ENCODE results near the gene SLC4A3.
"Not testable (repeated sequence)": the region's sequence is repeated elsewhere in the genome, so short reads cannot be mapped to it uniquely, and the experiment has no call there.

Gene SLC4A3

GRCh38 chr2:219651656-219652055 lies 24.2 kb downstream of the SLC4A3 start:
- not testable (repeated sequence) for DNase-seq

DNA sequence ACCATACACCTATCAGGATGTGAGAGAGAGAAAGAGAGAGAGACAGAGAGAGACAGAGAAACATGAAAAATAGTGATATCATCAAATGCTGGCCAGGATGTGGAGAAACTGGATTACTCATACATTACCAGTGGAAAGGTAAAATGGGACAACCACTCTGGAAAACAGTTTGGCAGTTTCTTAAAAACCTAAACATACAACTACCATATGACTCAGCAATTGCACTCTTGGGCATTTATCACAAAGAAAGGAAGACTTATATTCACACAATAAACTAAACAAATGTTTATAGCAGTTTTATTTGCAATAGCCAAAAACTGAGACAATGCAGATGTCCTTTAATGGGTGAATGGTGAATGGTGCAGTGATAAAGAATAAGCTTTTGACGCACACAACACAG lies 29.1 kb downstream of the SLC4A3 start:
- DNase-seq, result no peak

- no peak for DNase-seq
These were observed 30.9 kb downstream of the SLC4A3 start for GRCh38 chr2:219658196-219658846.

- no peak for DNase-seq
These were observed 31.4 kb downstream of the SLC4A3 start for GRCh38 chr2:219658874-219659273.

GRCh38 chr2:219661197-219661954 lies 33.9 kb downstream of the SLC4A3 start:
- no peak for DNase-seq

GRCh38 chr2:219661955-219662395 lies 34.5 kb downstream of the SLC4A3 start:
- no peak for DNase-seq

DNA sequence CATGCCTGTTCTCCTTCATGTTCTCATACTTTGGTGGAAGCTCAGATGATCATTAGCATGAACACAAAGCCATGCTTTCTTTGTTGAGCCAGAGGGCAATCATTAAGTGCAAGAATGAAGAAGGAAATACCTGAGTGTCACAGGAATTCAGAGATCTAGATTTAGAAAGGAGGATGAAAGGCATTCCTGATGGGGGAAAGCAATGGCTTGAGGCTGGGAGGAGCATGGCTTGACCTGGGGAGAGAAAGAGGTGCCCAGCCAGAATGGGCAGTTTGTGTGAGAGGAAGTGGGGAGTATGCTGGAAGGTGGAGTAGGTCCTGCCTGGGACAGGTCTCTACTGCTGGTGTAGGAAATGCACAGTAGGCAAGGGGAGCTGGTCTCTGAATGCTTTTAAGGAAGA lies 35.1 kb downstream of the SLC4A3 start:
- DNase-seq, result no peak

DNA sequence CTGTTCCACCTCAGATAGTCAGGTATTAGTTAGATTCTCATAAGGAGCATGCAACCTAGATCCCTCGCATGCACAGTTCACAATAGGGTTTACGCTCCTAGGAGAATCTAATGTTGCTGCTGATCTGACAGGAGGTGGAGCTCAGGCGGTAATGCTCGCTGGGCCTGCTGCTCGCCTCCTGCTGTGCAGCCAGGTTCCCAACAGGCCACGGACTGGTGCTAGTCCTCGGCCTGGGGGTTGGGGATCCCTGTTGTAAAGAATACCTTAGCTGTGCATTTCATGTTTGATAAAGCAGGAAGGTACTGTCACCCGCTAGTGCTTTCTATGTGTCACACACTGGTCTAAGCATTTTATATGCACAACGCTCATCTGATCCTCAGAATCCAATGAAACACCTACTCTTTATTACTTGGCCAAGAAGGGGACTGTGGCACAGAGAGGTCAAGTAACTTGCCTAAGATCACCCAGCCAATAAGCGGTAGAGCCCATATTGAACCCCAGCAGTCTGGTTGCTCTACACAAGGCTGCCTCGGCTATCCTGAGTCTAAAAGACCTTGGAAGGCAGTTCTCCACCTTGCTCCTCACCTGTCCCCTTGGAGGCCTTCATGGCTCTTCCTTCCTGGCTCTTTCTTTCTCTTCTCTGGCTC lies 35.8 kb downstream of the SLC4A3 start:
- DNase-seq, result no peak

DNA sequence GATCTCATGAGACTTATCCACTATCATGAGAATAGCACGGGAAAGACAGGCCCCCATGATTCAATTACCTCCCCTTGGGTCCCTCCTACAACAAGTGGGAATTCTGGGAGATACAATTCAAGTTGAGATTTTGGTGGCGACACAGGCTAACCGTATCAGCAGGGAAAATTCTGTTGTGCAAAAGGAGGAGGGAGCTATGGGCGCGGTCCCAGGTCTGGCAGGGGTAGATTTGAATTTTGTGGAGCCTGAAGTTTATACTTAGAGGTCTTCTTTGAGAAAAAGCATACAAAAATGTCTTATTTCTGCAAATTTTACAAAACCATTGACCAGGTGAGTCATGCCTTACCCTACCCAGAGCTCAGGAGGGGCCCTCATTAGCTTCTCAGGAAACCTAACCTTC lies 36.6 kb downstream of the SLC4A3 start:
- no peak for DNase-seq

DNA sequence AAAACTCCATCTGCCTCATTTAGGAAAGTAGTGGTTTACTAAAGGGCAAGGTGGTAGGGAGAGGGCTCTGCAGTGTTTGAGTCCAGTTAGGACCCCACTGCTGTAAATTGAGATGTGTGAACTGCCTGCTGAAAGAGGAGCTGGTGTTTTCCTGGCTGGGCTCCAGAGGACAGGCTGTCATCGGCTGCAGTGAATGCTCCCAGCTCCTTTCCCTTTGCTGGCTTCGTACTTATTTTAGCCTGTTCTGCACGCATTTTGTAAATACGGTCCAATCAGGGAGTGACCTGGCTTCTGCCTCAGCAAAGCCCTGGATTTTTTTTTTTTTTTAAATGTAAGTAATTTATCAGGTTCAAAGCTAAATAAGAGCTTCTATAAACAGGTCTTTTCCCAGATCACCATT lies 37.5 kb downstream of the SLC4A3 start:
- no peak for DNase-seq

- no peak for DNase-seq
These were observed 38.5 kb downstream of the SLC4A3 start for GRCh38 chr2:219665926-219666325.

DNA sequence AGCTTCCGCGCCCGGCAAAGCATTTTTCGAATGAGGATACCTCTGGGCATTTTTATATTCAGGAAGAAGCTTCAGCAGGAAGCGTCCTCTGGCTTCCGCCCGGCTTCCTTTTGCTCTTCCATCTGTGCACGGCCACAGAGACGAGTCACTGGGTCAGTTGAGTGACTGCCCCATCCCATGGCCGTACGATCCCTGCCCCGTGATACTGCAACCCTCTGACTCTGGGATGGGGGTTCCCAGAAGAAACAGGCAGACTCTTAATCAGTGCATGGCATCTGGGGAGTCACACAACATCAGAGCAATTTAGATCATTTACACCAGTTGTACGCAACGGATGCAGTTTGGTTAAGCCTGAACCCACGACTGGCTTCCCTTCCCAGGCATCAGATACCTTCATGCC lies 40.9 kb downstream of the SLC4A3 start:
- no peak for DNase-seq

DNA sequence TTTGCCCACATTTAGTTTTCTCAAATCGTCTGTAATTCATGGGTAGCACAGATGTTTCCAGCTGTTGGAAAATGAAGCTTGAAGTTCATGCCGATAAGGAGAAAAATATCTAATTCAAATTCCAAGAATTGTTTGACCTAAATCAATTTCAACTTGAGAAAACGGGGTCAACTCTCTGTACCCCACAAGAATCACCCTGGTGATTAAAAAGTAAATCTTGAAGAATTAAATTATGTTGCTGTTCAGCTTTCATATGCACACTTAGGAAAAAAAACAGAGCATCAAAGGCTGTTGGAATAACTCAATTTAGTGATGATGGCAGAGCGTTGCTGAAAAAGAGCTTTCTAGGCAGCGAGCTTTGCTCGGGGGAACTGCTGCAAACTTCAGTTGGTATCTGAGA lies 43.0 kb downstream of the SLC4A3 start:
- DNase-seq, result no peak

- DNase-seq, result no peak
These were observed 43.8 kb downstream of the SLC4A3 start for GRCh38 chr2:219671279-219671678.

DNA sequence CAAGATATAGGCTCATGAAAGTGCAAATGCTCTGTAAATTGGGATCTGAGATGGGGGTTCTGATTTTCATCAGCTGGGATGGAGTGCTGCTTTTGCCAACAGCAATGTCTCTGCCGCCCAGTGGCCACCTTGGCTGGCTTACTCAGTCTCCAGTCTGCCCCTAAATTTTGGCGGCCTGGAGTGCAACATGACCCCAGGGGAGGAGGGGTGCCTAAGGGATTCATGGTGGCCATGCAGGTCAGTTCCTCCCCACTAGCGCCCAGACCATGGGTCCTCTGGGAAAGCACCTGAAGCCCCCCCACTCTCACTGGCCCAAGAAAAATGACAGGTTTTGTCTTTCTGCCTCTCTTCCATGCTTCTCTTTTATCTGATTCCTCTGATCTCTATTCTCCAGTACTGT lies 45.0 kb downstream of the SLC4A3 start:
- no peak for DNase-seq

DNA sequence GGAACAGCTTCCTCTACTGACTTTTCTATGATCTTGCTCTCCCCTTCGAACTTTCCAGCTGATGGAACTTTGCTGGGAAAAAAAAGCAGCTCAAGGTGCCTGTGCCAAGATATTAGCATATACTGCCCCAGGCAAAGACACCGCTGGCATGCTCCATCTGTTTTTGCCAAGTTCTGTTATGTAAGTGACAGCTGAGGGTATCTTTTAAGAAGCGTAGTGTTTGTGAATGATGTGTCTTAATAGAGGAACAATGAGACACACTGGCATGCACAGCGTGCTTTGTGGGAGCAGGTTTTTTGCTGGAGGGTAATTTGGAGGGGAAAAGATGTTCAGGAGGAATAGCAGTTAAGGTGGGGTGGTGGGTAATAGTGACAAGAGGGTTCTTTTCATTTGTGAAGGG lies 47.8 kb downstream of the SLC4A3 start:
- DNase-seq, result no peak

DNA sequence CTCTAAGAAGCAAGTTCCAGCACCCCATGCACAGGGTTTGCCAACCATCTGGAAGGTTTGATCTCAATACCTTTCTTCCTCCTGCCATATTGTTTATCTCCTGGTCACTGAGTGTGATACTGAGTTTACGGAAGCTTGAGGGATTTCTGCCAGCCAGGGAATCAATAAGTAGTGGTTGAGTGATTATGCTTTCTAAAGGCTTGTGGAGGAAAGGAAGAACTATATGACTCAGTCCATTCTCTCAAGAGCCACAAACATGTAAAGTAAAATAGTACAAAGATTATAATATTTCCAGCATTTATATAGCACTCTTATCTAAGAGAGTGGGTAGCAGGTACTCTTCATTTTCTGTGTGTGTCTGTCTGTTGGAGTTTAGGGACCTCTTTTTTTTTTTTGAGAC lies 49.2 kb downstream of the SLC4A3 start:
- DNase-seq, result no peak

GRCh38 chr2:219679041-219679440 lies 51.6 kb downstream of the SLC4A3 start:
- no peak for DNase-seq

DNA sequence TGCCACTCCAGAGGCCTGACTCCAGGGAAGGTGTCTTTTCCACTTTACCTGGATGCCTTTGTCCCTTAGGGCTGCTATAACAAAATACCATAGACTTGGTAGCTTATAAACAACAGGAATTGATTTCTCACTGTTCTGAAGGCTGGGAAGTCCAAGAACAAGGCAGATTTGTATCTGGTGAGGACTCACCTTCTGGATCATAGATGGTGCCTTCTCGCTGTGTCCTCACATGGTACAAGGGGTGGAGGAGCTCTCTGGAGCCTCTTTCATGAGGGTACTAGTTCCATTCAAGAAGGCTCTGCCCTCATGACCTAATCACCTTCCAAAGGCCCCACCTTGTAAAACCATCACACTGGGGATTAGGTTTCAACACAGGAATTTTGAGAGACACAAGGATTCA lies 52.1 kb downstream of the SLC4A3 start:
- no peak for DNase-seq

GRCh38 chr2:219680958-219681693 lies 53.7 kb downstream of the SLC4A3 start:
- DNase-seq, result no peak

GRCh38 chr2:219681694-219682300 lies 54.4 kb downstream of the SLC4A3 start:
- DNase-seq, result no peak

- not testable (repeated sequence) for DNase-seq
These were observed 56.0 kb downstream of the SLC4A3 start for GRCh38 chr2:219683474-219683873.

Measured in stimulated activated CD4-positive, alpha-beta T cell treated with anti-CD3 and anti-CD28 coated beads, Interleukin-4, amount 100 ng/mL, for 1 hour (primary cell).